Measurements from ENCODE around the gene VIM.

DNA sequence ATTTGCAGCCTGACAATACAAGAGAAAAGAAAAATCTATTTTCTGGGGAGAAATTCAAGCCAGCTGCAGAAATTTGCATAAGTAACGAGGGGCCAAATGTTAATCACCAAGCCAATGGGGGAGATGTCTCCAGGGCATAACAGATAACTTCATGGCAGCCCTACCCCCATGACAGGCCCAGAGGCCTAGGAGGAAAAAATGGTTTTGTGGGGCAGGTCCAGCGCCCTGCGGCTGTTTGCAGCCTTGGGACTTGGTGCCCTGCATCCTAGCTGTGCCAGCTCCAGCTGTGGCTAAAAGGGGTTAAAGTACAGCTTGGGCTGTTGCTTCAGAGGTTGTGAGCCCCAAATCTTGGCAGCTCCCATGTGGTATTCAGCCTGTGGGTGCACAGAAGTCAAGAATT is 54.3 kb downstream of the VIM start:
- TF ChIP-seq CTCF (IDR thresholded peaks at IDR 0.05) (no peak), POLR2A (IDR thresholded peaks at IDR 0.05) (no peak), POLR2AphosphoS5 (IDR thresholded peaks at IDR 0.05) (no peak), EP300 (IDR thresholded peaks at IDR 0.05) (no peak)

Measured in suprapubic skin (tissue), 4 donors.